ENCODE results near the gene ZNF511.

DNA sequence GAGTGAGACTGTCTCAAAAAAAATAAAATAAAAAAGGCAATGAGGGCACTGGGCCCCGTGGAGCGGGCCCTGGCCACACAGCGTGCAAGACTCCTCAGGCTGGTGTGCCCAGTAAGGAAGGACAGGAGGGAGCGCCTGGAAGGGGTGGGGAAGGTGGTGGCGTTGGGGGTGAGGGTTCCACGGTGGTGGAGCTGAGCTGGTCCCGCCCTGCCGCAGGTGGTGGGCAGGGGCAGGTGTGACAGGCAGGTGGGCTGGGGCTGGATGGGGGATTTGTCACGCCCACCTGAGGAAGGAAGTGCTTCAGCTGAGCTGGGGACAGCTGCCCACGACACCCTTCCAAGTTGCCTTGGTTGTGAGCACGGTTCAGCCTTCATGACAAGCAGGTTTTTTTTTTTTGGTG lies 37.7 kb downstream of the ZNF511 start:
- TF ChIP-seq, protein P1, sequence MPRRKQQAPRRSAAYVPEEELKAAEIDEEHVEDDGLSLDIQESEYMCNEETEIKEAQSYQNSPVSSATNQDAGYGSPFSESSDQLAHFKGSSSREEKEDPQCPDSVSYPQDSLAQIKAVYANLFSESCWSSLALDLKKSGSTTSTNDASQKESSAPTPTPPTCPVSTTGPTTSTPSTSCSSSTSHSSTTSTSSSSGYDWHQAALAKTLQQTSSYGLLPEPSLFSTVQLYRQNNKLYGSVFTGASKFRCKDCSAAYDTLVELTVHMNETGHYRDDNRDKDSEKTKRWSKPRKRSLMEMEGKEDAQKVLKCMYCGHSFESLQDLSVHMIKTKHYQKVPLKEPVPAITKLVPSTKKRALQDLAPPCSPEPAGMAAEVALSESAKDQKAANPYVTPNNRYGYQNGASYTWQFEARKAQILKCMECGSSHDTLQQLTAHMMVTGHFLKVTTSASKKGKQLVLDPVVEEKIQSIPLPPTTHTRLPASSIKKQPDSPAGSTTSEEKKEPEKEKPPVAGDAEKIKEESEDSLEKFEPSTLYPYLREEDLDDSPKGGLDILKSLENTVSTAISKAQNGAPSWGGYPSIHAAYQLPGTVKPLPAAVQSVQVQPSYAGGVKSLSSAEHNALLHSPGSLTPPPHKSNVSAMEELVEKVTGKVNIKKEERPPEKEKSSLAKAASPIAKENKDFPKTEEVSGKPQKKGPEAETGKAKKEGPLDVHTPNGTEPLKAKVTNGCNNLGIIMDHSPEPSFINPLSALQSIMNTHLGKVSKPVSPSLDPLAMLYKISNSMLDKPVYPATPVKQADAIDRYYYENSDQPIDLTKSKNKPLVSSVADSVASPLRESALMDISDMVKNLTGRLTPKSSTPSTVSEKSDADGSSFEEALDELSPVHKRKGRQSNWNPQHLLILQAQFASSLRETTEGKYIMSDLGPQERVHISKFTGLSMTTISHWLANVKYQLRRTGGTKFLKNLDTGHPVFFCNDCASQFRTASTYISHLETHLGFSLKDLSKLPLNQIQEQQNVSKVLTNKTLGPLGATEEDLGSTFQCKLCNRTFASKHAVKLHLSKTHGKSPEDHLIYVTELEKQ (tag by site-specific recombination; IDR thresholded peaks at IDR 0.05; ENCODE audit: borderline replicate concordance) = no peak
- TF ChIP-seq SCRT2 (tag by site-specific recombination; IDR thresholded peaks at IDR 0.05) = no peak; the same call in 1 of the 2 replicates
- TF ChIP-seq, protein P2, sequence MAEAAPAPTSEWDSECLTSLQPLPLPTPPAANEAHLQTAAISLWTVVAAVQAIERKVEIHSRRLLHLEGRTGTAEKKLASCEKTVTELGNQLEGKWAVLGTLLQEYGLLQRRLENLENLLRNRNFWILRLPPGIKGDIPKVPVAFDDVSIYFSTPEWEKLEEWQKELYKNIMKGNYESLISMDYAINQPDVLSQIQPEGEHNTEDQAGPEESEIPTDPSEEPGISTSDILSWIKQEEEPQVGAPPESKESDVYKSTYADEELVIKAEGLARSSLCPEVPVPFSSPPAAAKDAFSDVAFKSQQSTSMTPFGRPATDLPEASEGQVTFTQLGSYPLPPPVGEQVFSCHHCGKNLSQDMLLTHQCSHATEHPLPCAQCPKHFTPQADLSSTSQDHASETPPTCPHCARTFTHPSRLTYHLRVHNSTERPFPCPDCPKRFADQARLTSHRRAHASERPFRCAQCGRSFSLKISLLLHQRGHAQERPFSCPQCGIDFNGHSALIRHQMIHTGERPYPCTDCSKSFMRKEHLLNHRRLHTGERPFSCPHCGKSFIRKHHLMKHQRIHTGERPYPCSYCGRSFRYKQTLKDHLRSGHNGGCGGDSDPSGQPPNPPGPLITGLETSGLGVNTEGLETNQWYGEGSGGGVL (tag by site-specific recombination; IDR thresholded peaks at IDR 0.05) = no peak

All from HEK293 (cell line).